H1 (cell line): ENCODE data around the gene PASD1. TPM values are rescaled to one million over a fixed set of nuclear protein-coding genes. Genes with fewer than 3 reads are reported as not detected.

Experiments
- CTCF ChIA-PET: fragments of 300-600 bp; sonication (Branson Sonifier 250); formaldehyde crosslinking; loops from one replicate; lab custom pipeline; 2021; ENCODE audit not compliant: partially characterized antibody; lab: Charles Lee
- POLR2A ChIA-PET: fragments of 300-600 bp; sonication (Branson Sonifier 250); formaldehyde crosslinking; loops from one replicate; lab custom pipeline; 2021; ENCODE audit warnings: inconsistent platforms; ENCODE audit not compliant: partially characterized antibody; lab: Charles Lee
- DNase-seq, 2 experiments: peaks; one replicate each; pipeline versions ENCODE4 v3.0.0 to v3.0.0-alpha.2; 2010 to 2022; ENCODE audit warnings: low spot score in 2 of 2, low read depth in 1 of 2, mixed read lengths in 1 of 2
- FAIRE-seq: peaks from 2 replicates; lab custom pipeline; 2011; peaks lifted over from hg19 to GRCh38; lab: Jason Lieb, UNC
- H2AFZ ChIP-seq: 2 replicates; pipeline ENCODE4 v1.8.1; 2012; ENCODE audit warnings: low read length, inconsistent platforms
- H2AK5ac ChIP-seq: 2 replicates; pipeline ENCODE4 v1.6.1; 2013; ENCODE audit warnings: low read depth, low read length
- H2BK120ac ChIP-seq: replicated peaks from 2 replicates; pipeline ENCODE3; 2013; ENCODE audit warnings: low read depth, low read length, inconsistent platforms
- H2BK12ac ChIP-seq: 2 replicates; pipeline ENCODE4 v1.6.1; 2013; ENCODE audit warnings: low read depth, low read length
- H2BK15ac ChIP-seq: 2 replicates; pipeline ENCODE4 v1.6.1; 2013; ENCODE audit warnings: low read length
- H2BK20ac ChIP-seq: 2 replicates; pipeline ENCODE4 v1.6.1; 2013; ENCODE audit warnings: low read length
- H2BK5ac ChIP-seq: 2 replicates; pipeline ENCODE4 v1.6.1; 2013; ENCODE audit warnings: low read depth, low read length
- H3K14ac ChIP-seq: 2 replicates; pipeline ENCODE4 v1.6.1; 2013; ENCODE audit warnings: inconsistent platforms; ENCODE audit not compliant: insufficient read length
- H3K18ac ChIP-seq: 2 replicates; pipeline ENCODE4 v1.6.1; 2013; ENCODE audit warnings: low read length; ENCODE audit errors: extremely low read depth
- H3K23ac ChIP-seq: 2 replicates; pipeline ENCODE4 v1.6.1; 2013; ENCODE audit warnings: inconsistent platforms; ENCODE audit not compliant: insufficient read length
- H3K23me2 ChIP-seq: 2 replicates; pipeline ENCODE4 v1.6.1; 2013; ENCODE audit warnings: low read depth, low read length
- H3K27ac ChIP-seq: 2 replicates; pipeline ENCODE4 v1.6.1; 2011; ENCODE audit warnings: low read depth, low read length, inconsistent platforms
- H3K27me3 ChIP-seq, 4 experiments: replicated peaks in 1 of 4; 1 replicate in 1 of 4; 2 replicates in 3 of 4; pipeline versions ENCODE4 v1.6.1 to v1.8.1; 2011 to 2013; ENCODE audit warnings: low read length in 3 of 4, mild to moderate bottlenecking in 3 of 4, inconsistent platforms in 2 of 4, mixed read lengths in 2 of 4, moderate library complexity in 1 of 4; ENCODE audit not compliant: control insufficient read depth in 3 of 4, insufficient read depth in 3 of 4; ENCODE audit errors: extremely low read depth in 1 of 4
- H3K36me3 ChIP-seq, 4 experiments: 2 replicates each; pipeline versions ENCODE4 v1.6.1 to v1.8.1; 2011 to 2013; ENCODE audit warnings: mild to moderate bottlenecking in 4 of 4, low read length in 3 of 4, moderate library complexity in 2 of 4, control low read depth in 1 of 4, inconsistent platforms in 1 of 4; ENCODE audit not compliant: insufficient read depth in 4 of 4, control insufficient read depth in 2 of 4
- H3K4ac ChIP-seq: replicated peaks from 2 replicates; pipeline ENCODE3; 2013; ENCODE audit warnings: low read length, low read depth, mixed read lengths, inconsistent platforms; ENCODE audit not compliant: insufficient read length
- H3K4me1 ChIP-seq, 4 experiments: replicated peaks in 1 of 4; 1 replicate in 1 of 4; 2 replicates in 3 of 4; pipeline versions ENCODE4 v1.6.1 to v1.8.1; 2011 to 2013; ENCODE audit warnings: low read length in 3 of 4, inconsistent platforms in 2 of 4, mixed read lengths in 1 of 4; ENCODE audit not compliant: insufficient read depth in 4 of 4, control insufficient read depth in 3 of 4
- H3K4me2 ChIP-seq, 2 experiments: 2 replicates each; pipeline versions ENCODE4 v1.6.1 to v1.8.1; 2011 to 2013; ENCODE audit warnings: low read depth in 2 of 2, low read length in 2 of 2, control low read depth in 1 of 2, inconsistent platforms in 1 of 2, mild to moderate bottlenecking in 1 of 2; ENCODE audit not compliant: insufficient read depth in 1 of 2
- H3K4me3 ChIP-seq, 4 experiments: fragments of 200-600, 300-600 bp in 1 of 4; sonication (generic), shearing (Covaris generic), sonication (Bioruptor Twin) in 1 of 4; 2 replicates each; pipeline versions ENCODE4 v1.5.1 to v1.8.1; 2011 to 2016; ENCODE audit warnings: low read length in 4 of 4, low read depth in 3 of 4, control low read depth in 2 of 4, inconsistent platforms in 2 of 4, mild to moderate bottlenecking in 2 of 4, mixed read lengths in 1 of 4, moderate library complexity in 1 of 4; ENCODE audit not compliant: insufficient read depth in 2 of 4; ENCODE audit errors: extremely low read depth in 1 of 4
- H3K56ac ChIP-seq: replicated peaks from 2 replicates; pipeline ENCODE3; 2013; ENCODE audit warnings: low read depth, mild to moderate bottlenecking, mixed read lengths, low read length, inconsistent platforms; ENCODE audit not compliant: insufficient read length
- H3K79me1 ChIP-seq: 2 replicates; pipeline ENCODE4 v1.6.1; 2013; ENCODE audit warnings: low read depth, low read length, control low read depth
- H3K79me2 ChIP-seq, 2 experiments: 2 replicates each; pipeline versions ENCODE4 v1.6.1 to v1.8.1; 2012 to 2013; ENCODE audit warnings: low read length in 2 of 2, mild to moderate bottlenecking in 2 of 2, inconsistent platforms in 1 of 2; ENCODE audit not compliant: insufficient read depth in 2 of 2, control insufficient read depth in 1 of 2
- H3K9ac ChIP-seq, 4 experiments: replicated peaks in 1 of 4; 1 replicate in 1 of 4; 2 replicates in 3 of 4; pipeline versions ENCODE4 v1.6.1 to v1.8.1; 2011 to 2013; ENCODE audit warnings: low read depth in 3 of 4, low read length in 3 of 4, control low read depth in 2 of 4, mild to moderate bottlenecking in 2 of 4, moderate library complexity in 2 of 4, inconsistent platforms in 1 of 4; ENCODE audit errors: extremely low read depth in 1 of 4
- H3K9me3 ChIP-seq, 2 experiments: 2 replicates each; pipeline versions ENCODE4 v1.6.1 to v1.8.1; 2012 to 2013; ENCODE audit warnings: mild to moderate bottlenecking in 2 of 2, moderate library complexity in 2 of 2, control low read depth in 1 of 2, inconsistent platforms in 1 of 2, low read depth in 1 of 2, low read length in 1 of 2, mixed read lengths in 1 of 2; ENCODE audit not compliant: insufficient read depth in 2 of 2
- H4K20me1 ChIP-seq, 2 experiments: replicated peaks in 1 of 2; 2 replicates each; pipeline versions ENCODE3 to v1.8.1; 2011 to 2013; ENCODE audit warnings: inconsistent platforms in 2 of 2, low read length in 2 of 2, mild to moderate bottlenecking in 1 of 2; ENCODE audit not compliant: insufficient read depth in 2 of 2, control insufficient read depth in 1 of 2
- H4K5ac ChIP-seq: 2 replicates; pipeline ENCODE4 v1.6.1; 2013; ENCODE audit warnings: low read length, low read depth, mixed read lengths, inconsistent platforms; ENCODE audit not compliant: insufficient read length
- H4K8ac ChIP-seq: 2 replicates; pipeline ENCODE4 v1.8.0; 2013; ENCODE audit warnings: mild to moderate bottlenecking, moderate library complexity, low read length, inconsistent platforms; ENCODE audit not compliant: insufficient read depth; ENCODE audit errors: extremely low read depth
- H4K91ac ChIP-seq: replicated peaks from 2 replicates; pipeline ENCODE3; 2013; ENCODE audit warnings: low read length, mixed read lengths, inconsistent platforms; ENCODE audit not compliant: insufficient read length
- ASH2L ChIP-seq: fragments of 200-600, 300-600 bp; sonication (generic); IDR thresholded peaks from one replicate; pipeline ENCODE4 v1.7.1; 2017; ENCODE audit warnings: low read length
- BCL11A ChIP-seq, 2 experiments: IDR thresholded peaks; one replicate each; pipeline ENCODE4 v1.6.1; 2011; ENCODE audit warnings: low read depth in 2 of 2, low read length in 2 of 2, mild to moderate bottlenecking in 2 of 2
- BRCA1 ChIP-seq: IDR thresholded peaks from 2 replicates; pipeline ENCODE4 v1.6.1; 2012; ENCODE audit warnings: low read depth, low read length, improper control_type of control experiment
- CREB1 ChIP-seq: IDR thresholded peaks from 2 replicates; pipeline ENCODE4 v1.6.1; 2012; ENCODE audit warnings: inconsistent platforms
- EGR1 ChIP-seq: IDR thresholded peaks from 2 replicates; pipeline ENCODE4 v1.6.1; 2011; ENCODE audit warnings: low read depth, low read length, borderline replicate concordance
- EP300 ChIP-seq, 2 experiments: IDR thresholded peaks; 1 replicate in 1 of 2; 2 replicates in 1 of 2; pipeline ENCODE4 v1.6.1; 2011 to 2012; ENCODE audit warnings: low read depth in 2 of 2, low read length in 2 of 2, mild to moderate bottlenecking in 2 of 2, borderline replicate concordance in 1 of 2, inconsistent platforms in 1 of 2, moderate library complexity in 1 of 2
- JUND ChIP-seq: IDR thresholded peaks from 2 replicates; pipeline ENCODE4 v1.6.1; 2011; ENCODE audit warnings: mild to moderate bottlenecking, improper control_type of control experiment, low read length
- SUZ12 ChIP-seq: fragments of 200-600 bp; sonication (generic); IDR thresholded peaks from 2 replicates; pipeline ENCODE4 v1.6.1; 2012; ENCODE audit warnings: mild to moderate bottlenecking, inconsistent platforms, low read length, moderate library complexity, mixed read lengths
- TEAD4 ChIP-seq: IDR thresholded peaks from 2 replicates; pipeline ENCODE4 v1.6.1; 2012; ENCODE audit warnings: low read depth, low read length, inconsistent platforms, mixed read lengths
- YY1 ChIP-seq: IDR thresholded peaks from 2 replicates; pipeline ENCODE4 v1.6.1; 2011; ENCODE audit warnings: low read depth, mild to moderate bottlenecking, low read length
- polyA plus RNA-seq, 7 experiments: library from polyadenylated mRNA; depleted of rRNA in 3 of 7; stranded (reverse) in 5 of 7; unstranded in 2 of 7; fragments of >200 nt in 5 of 7; fragments of 200-250 nt in 2 of 7; gene quantifications; 1 replicate in 5 of 7; 2 replicates in 1 of 7; 4 replicates in 1 of 7; pipeline versions ENCODE4 v1.2.1 to v1.2.3, GENCODE V29; 2011 to 2013; ENCODE audit warnings: missing spikeins in 2 of 7, mixed read lengths in 2 of 7
- total RNA-seq: library from RNA; stranded (reverse); fragmentation: NEBNext Ultra II Directional; extraction: Animal tissue kit (Norgen Biotek cat#: 25700); gene quantifications from 2 replicates; pipeline ENCODE4 v1.2.1, GENCODE V29; 2021
- TF ChIP-seq, protein P1 (sequence below), 3 experiments: IDR thresholded peaks; 1 replicate in 2 of 3; 2 replicates in 1 of 3; pipeline versions ENCODE4 v1.5.1 to v1.6.1; 2011; ENCODE audit warnings: low read length in 3 of 3, mild to moderate bottlenecking in 3 of 3, inconsistent platforms in 2 of 3, low read depth in 1 of 3, moderate library complexity in 1 of 3; ENCODE audit not compliant: insufficient read depth in 1 of 3; ENCODE audit errors: control extremely low read depth in 1 of 3
- TF ChIP-seq, protein P2 (sequence below): IDR thresholded peaks from 2 replicates; pipeline ENCODE4 v1.6.1; 2012; ENCODE audit warnings: low read length, inconsistent platforms

The PASD1 gene
- total and polyA plus RNA-seq, 2 of the 8 experiments (the other 6 are each of a cell fraction or from before 2014, with no cell fraction given), result 0.03 to 0.09 TPM

DNA sequence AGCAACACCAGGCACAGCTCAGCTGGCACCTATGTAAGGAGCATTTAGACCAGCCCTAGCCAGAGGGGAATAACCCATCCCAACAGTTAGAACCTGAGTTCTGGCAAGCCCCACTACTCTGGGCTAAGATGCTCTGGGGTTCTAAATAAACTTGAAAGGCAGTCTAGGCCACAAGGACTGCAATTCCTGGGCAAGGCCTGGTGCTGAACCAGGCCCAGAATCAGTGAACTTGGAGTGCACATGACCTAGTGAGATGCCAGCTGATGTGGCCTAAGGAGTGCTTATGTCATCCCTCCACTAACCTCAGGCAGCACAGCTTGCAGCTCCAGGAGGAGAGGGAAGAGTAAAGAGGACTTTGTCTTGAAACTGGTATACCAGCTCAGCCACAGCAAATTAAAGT, 124.2 kb downstream of the PASD1 start:
- H2BK5ac ChIP-seq, result no peak overlapping the region
- H3K56ac ChIP-seq, result no peak overlapping the region
- H2BK15ac ChIP-seq, result no peak overlapping the region
- H2AFZ ChIP-seq, result no peak overlapping the region
- no peaks in the 10 kb centered on the region for H3K79me2 ChIP-seq
- no peak overlapping the region for H3K4me2 ChIP-seq
- H3K27ac ChIP-seq, result no peak overlapping the region
- H2BK12ac ChIP-seq, result no peak overlapping the region
- H3K79me1 ChIP-seq, result no peaks in the 10 kb centered on the region
- no peak overlapping the region for H3K9ac ChIP-seq
- no peak overlapping the region for H2BK20ac ChIP-seq
- POLR2A ChIA-PET, result no interaction called here
- no peaks in the 10 kb centered on the region for H3K27me3 ChIP-seq
- H4K20me1 ChIP-seq, result no peaks in the 10 kb centered on the region
- DNase-seq, result no peak
- H4K8ac ChIP-seq, result no peak overlapping the region
- H2BK120ac ChIP-seq, result no peak overlapping the region
- H3K4me1 ChIP-seq, result no peaks in the 10 kb centered on the region
- no peak overlapping the region for H3K14ac ChIP-seq
- no peak overlapping the region for H3K4ac ChIP-seq
- no peak overlapping the region for H3K23ac ChIP-seq
- H4K5ac ChIP-seq, result no peak overlapping the region
- no peak overlapping the region for H2AK5ac ChIP-seq
- no peaks in the 10 kb centered on the region for H3K23me2 ChIP-seq
- no peak for FAIRE-seq
- H4K91ac ChIP-seq, result no peak overlapping the region
- CTCF ChIA-PET, result interaction anchor here (0.6 kb wide), 1 partner anchor 916 kb away, joined by 3 read pairs; no protein-coding TSS in a partner anchor
- H3K9me3 ChIP-seq, result no peaks in the 10 kb centered on the region
- H3K18ac ChIP-seq, result no peak overlapping the region
- H3K36me3 ChIP-seq, result no peaks in the 10 kb centered on the region
- no peak overlapping the region for H3K4me3 ChIP-seq
- no peak for TF ChIP-seq JUND
- TF ChIP-seq SUZ12, result no peak
- TF ChIP-seq CREB1, result no peak
- no peak for TF ChIP-seq ASH2L
- TF ChIP-seq YY1, result no peak
- TF ChIP-seq TEAD4, result no peak
- TF ChIP-seq EP300 (IDR thresholded peaks at IDR 0.05; ENCODE audit: borderline replicate concordance in 1 of 2, low read depth in 2 of 2, low read length in 2 of 2), result no peak
- TF ChIP-seq, protein P1, sequence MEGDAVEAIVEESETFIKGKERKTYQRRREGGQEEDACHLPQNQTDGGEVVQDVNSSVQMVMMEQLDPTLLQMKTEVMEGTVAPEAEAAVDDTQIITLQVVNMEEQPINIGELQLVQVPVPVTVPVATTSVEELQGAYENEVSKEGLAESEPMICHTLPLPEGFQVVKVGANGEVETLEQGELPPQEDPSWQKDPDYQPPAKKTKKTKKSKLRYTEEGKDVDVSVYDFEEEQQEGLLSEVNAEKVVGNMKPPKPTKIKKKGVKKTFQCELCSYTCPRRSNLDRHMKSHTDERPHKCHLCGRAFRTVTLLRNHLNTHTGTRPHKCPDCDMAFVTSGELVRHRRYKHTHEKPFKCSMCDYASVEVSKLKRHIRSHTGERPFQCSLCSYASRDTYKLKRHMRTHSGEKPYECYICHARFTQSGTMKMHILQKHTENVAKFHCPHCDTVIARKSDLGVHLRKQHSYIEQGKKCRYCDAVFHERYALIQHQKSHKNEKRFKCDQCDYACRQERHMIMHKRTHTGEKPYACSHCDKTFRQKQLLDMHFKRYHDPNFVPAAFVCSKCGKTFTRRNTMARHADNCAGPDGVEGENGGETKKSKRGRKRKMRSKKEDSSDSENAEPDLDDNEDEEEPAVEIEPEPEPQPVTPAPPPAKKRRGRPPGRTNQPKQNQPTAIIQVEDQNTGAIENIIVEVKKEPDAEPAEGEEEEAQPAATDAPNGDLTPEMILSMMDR (IDR thresholded peaks at IDR 0.05; ENCODE audit: control extremely low read depth in 1 of 3, insufficient read depth in 1 of 3, low read depth in 1 of 3, low read length in 3 of 3), result no peak
- TF ChIP-seq BRCA1, result no peak
- TF ChIP-seq, protein P2, sequence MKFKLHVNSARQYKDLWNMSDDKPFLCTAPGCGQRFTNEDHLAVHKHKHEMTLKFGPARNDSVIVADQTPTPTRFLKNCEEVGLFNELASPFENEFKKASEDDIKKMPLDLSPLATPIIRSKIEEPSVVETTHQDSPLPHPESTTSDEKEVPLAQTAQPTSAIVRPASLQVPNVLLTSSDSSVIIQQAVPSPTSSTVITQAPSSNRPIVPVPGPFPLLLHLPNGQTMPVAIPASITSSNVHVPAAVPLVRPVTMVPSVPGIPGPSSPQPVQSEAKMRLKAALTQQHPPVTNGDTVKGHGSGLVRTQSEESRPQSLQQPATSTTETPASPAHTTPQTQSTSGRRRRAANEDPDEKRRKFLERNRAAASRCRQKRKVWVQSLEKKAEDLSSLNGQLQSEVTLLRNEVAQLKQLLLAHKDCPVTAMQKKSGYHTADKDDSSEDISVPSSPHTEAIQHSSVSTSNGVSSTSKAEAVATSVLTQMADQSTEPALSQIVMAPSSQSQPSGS, result no peak
- no peak for TF ChIP-seq EGR1
- TF ChIP-seq BCL11A (IDR thresholded peaks at IDR 0.05; ENCODE audit: low read depth in 2 of 2, low read length in 2 of 2), result no peak
